Midbrain (tissue), 1 donor: ENCODE measurements around the gene NUDT12.

Source experiments
- DNase-seq: peaks from one replicate; lab custom pipeline; 2025; lab: John Stamatoyannopoulos, UW

NUDT12 gene

DNA sequence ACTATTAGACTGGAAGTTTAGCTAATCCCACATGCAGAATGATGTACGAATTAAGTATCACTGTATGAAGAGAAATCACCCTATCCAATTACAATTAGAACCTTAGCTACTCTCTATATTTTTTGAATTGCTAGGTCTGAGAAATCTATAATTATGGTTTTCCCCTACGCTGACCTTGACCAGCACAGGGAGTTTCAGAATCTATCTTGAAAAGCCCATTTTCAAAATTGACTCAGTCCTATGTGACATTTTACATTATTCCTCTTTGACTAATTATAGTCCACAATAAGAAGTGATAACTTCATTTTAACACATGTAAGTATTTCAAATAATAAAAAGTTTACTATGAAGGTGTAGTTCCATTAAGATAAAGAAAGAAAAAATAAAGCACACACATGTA, 21.5 kb downstream of the NUDT12 start:
- no peak for DNase-seq

DNA sequence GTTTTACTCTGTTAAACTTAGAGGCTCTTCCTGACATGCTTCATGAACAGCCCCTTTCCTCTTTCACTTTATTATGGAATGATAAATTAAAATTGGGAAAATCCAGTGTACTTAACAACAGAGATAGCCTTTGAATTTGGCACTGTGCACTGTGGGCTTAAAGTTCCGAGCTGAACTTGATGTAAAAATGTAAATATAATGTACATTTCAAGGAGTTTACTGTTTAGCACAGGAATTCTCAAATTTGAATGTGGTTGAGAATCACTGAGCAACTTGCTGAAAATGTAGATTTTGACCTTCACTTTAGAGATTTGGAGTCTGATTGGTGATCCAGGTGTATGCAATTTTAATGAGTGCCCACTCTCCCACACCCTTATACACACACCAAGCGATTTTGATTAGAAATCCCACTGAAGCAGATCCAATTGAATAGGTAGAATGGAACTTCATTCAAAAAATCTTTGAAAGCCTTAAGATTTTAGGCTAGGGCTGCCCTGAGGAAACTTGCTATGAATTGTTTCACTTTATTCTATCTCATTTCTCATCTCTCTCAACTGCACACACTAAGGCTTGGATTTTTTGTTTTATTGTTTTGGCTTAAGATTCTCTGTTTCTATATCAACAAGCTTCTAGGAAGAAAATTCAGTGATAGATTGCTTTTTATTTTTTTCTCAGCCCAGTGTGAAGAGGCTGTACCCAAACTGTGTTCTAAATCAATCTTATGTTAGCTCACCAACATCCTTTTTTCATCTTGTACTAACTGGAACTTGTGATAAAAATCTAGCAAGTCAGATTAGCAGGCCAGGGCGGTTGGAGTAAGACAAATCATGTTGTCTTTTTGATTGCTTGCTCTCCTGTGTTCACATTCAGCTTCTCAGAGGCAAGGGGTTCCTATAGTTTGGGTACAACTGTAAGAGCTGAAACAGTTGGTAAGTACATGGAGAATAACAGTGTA, 22.9 kb downstream of the NUDT12 start:
- DNase-seq, result no peak

DNA sequence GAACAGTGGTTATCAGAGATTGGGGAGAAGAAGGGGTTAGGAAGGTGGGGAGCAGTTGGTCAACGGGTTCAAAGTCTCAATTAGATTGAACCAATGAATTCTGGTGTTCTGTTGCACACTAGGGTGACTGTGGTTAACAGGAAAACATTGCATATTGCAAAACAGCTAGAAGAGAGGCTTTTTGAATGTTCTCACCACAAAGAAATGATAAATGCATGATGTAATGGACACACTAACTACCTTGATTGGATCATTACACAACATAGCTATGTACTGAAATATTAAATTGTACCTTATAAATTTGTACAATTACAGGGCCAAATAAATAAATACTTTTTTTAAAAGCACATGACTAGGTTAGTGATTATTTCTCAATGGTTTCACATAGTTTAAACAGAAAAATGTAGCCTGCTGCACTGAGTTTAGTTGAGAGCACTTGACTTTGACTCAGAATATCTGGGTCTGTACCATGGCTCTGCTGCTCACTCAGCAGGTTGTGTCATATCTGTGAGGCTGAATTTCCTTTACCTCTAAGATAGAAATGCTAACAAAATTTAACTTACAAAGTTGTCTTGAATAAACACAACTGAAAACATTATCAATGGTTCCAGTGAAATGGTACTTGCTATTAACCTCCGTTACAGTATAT, 30.4 kb downstream of the NUDT12 start:
- no peak for DNase-seq

DNA sequence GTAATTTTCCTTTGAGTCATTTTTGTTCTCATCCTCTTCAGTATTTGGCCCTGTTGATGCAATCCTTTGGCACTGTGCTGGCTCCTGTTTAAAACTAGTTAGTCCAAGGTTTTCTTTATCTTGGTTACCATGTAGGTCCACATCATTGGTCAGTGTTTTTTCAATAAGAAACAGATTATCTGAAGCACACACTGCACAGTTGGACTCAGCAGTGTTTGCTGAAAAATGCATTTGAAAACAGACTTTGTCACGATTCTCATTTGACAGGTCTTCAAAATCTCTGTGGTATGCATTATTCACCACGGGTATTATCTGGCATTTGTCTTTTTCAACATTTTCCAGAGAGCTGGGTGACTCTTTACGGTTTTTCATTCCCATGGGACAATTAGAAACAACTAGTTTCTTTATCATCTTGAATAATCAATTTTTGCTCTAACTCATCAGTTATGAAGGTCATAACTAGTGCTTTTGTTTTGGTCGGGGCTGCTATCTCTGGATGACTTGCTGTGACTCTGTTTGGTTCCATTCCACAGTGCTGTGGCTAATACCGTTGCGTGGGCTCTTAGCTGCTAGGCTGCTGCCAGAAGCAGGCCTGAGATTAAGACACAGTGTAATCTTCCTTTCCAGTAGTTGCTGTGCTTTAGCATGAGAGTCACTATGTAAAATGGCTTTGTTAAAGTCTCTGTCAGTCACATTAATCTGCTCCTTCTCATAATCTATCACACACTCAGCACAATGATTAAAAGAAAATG, 36.2 kb downstream of the NUDT12 start:
- no peak for DNase-seq

DNA sequence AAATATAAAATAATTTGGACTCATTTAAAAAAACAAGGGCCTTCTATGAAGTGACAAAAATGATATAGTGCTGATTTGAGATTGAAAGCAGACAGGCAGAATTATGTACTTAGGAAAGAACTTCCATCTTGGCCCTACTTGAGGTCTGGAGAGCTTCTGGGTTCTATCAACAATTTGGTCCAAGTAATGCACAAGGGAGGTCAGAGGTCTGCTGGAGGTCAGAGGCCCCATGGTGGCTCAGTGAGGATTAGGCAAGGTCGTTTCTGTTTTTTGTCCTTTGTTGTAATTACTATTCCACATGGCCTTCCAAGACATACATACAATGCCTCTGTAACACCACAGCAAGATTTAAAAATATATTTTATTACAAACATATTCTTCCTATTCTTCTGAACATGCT, 37.2 kb downstream of the NUDT12 start:
- DNase-seq, result no peak

DNA sequence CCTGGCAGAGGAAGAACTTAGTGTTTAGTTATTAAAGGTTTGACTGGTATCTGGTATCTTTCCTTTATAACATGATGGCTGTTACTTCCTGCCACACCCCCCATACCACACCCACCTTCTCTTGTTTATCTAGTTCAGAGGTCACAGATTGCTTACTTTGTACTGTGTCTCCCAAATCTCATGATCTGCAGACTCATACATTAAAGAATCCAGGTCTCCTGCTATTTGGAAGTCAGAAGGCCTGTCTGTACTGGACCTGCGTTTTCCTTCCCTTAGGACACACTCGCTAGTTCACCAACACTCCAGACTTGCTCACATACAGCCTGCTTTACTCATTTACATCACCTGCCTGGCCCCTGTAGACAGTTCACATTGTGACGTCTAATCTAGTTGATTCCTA, 39.3 kb downstream of the NUDT12 start:
- DNase-seq, result no peak

DNA sequence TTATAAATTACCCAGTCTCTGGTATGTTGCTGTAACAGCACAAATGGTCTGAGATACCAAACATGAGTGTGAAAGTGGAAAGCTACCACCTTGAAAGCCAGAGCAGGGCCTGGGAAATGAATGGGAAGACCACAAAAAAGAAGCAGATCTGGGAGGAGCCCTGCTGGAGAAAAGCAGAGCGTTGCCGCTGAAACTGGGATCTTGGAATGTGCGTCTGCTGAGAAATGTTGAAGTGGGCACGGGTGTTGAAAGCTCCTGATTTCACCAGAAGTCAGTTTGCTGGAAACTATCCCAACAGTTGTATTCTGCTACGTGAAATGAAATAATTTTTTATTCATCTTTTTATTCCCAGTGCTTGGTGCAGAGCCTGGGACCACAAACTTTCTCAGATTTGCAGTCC, 40.0 kb downstream of the NUDT12 start:
- DNase-seq, result no peak

DNA sequence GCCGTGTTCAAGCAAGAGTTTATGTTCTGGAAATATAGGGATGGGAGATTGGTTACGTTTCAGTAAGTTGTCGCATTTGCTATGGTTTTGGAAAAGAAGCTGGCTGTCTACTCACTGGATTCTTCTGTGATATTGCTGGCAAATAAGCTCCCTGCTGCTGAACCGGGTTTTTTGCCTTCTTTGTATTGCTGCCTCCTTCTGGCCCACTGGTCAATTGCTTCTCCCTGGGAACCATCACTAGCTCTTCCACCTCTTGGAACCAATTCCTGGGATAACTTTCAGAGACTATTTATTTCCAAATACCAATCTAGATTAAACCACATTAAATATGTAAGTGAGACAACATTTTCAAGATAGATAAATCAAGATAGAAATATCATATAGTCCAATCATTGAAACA, 43.0 kb downstream of the NUDT12 start:
- no peak for DNase-seq

DNA sequence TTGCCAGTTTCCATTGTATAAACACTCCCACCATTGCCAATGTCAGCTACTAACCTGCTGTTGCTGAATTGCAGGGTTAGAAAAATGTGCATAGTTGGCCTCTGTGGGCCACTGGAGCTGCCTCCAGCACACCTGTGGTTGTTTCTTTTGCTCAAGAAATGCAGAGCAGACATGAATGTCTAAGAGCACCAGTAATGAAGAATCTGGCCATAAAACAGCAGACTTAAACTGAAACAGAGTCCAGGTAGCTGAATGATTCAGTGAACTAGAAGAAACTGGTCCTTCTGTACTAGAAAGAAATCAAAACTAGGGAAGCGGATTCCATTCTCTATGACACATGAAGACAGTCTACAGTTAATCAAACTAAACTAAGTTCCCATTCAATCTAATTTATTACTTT, 48.2 kb downstream of the NUDT12 start:
- DNase-seq, result no peak

DNA sequence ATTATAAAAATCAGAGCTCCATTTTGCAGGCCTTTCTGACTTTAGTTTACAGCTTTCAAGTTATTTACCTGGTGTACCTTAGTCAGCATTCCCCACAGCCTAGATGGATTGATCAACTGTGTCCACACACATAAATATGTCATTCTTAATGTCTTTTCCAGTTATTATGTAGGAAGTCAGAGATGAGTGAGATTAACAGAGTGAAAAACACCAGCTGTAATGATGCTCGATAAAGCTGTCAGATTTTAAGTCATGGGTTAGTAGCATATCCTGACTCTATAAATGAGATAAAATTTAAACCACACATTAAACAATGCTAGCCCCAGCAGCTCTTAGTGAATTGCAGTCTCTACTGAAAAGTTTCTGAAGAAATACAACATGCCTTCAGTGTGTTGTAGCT, 48.9 kb downstream of the NUDT12 start:
- DNase-seq, result no peak

DNA sequence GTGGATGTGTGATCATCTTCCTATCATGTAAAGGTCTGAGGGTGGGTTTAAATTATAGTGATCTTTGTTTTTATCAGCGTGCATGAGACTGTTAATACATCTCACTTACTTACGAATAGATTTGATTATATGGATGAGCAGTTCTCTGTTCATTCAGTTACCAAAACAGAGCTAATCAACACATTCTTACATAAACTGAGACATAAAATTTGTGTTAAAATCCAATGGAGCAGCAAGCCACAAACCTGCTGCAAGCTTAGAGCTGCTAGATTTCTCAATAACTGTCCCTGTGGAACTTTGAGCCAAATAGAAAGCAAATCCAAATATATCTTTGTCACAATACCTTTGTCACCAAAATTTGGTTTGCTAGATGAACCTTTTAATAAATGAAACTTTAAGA, 50.1 kb downstream of the NUDT12 start:
- no peak for DNase-seq

DNA sequence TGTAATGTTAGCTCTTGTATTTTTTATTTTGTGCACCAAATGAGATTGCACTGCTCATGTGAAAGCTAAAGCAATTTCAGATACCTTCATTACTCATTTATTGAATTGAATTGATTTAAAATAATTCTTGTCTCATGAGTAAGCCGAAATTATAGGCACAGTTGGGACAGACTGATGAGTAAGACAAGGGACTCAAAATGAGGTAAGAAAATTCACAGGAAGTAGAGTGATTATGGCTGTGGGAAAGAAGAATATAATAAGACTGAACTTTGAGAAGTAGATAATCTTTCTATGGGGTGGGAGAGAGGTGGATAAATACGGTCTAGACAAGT, 51.1 kb downstream of the NUDT12 start:
- no peak for DNase-seq

DNA sequence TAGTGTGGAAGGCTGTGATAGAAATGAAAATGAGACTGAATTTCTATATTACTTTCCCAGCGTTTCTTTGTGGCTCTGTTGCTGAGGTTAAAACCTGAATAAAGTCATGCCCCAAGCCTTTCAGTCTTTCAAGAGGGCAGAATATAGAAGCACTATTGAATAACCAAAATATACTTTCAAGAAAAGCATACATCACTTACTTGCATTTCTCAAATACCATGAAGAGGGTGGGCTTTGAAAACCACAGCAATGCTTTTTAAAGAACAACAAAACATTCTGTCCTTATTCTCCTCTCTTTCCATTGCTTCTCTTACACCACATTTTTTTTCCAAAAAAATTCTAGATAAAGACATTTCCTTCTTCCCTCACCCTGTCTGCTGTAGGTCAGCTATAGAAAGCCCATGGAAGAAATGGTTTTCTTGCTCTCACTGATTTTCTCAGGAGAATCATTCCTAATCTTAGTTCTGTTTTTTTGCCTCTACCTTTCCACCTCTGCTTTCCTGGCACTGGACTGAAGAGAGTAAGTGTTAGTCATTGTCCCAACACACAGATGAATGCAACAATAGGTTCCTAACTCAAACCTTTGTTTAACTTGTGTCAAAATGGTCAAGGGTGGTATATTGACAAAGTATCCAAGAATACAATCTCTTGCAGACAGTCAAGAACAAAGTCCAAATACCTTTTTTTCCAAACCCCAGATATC, 51.6 kb downstream of the NUDT12 start:
- DNase-seq, result no peak

DNA sequence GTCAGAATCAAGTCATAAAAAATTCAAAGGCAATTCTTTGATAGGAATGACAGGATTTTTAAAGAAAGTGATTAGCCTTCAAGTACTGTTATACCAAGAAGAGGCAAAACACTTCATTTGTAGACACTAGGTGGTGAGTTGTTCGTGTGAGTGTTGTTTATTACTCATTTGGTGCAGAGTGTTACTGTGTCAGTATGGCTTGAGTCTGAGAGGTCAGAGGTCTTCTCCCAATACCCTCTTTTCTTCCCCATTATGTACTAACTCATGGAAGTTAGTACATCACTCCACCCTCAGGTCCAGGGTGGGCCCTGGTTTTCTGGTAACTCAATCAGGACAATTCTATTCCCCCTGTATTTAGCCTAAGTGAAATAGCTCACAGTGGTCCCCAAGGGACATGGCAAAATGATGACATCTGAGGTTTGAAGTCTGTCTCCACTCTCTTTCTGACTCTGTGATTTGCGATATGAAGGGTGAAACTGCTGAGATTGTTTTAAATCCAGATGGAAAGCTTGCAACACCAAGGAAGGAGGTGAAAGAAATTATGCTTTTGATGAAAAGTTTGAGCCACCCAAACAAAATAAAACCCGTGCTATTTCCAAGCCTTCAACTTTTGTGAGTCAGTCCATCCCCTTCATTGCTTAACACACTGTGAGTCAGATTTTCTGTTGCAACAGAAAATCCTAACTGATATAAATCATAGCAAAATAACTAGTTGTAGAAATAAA, 56.8 kb downstream of the NUDT12 start:
- DNase-seq, result no peak

DNA sequence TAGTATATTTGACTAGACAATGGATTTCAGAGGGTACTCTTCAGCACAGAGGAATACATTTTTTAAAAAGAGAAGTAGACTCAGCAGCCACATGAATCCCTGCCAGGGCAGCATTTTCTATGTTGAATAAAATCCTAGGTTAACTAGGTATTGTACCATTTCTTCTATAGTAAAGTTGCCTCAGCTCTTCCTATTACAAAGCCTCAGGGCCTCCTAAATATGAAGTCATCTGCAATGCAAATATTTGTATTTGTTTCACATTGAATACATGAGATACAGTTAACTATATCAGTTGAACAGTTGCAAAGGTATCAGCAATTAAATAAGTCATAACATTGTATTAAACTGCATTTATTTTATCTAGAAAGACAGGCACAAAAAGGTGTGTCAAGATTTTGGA, 59.5 kb downstream of the NUDT12 start:
- DNase-seq, result no peak

DNA sequence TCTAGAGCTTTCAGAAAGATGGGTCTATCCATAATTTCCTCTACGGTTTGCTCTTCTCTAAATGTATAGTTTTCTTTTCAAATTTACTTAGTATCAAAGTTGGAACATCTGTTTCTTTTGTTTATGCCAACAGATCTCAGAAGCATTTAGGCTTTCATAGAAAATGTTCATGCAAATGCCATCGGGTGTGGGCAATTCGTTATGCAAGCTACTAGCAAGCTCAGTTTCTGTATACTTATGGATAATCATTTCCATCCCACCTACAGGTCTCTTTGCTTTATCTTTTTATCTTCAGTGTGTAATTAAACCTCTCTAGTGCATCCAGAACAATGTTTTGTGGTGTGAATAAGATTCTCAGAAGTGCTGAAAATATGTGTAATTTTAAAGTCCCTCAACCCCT, 59.9 kb downstream of the NUDT12 start:
- DNase-seq, result no peak
